ENCODE measurements around the gene PIK3CD. TPM values are rescaled to one million over a fixed set of nuclear protein-coding genes. Genes with fewer than 3 reads are reported as not detected.

The PIK3CD gene
- polyA plus RNA-seq, 1 donor from 2014 or later = 4.2 TPM

- Histone ChIP-seq H3K36me3 (ENCODE audit: insufficient read depth, low read length) (no peaks in the 10 kb centered on the region), H3K4me3 (ENCODE audit: low read length) (no peak overlapping the region), H3K9ac (ENCODE audit: low read length) (no peak overlapping the region), H3F3A (ENCODE audit: insufficient read depth, low read length, poor library complexity, severe bottlenecking) (no peaks in the 10 kb centered on the region), H2AFZ (ENCODE audit: low read depth, low read length) (no peak overlapping the region), H3K27me3 (ENCODE audit: insufficient read depth, low read depth, low read length) (no peaks in the 10 kb centered on the region), H3K9me2 (ENCODE audit: insufficient read depth, low read length) (no peaks in the 10 kb centered on the region), H3K4me2 (ENCODE audit: low read length) (no peak overlapping the region), H4K20me1 (ENCODE audit: insufficient read depth) (no peaks in the 10 kb centered on the region), H3K79me2 (replicated peaks; ENCODE audit: insufficient read depth, low read length) (no peaks in the 10 kb centered on the region), H3K27ac (ENCODE audit: low read length) (no peak overlapping the region), H3K9me3 (ENCODE audit: low read length) (no peaks in the 10 kb centered on the region)
- TF ChIP-seq SMC3 (conservative IDR thresholded peaks at IDR 0.05; ENCODE audit: poor library complexity) (no peak), RAD21 (conservative IDR thresholded peaks at IDR 0.05) (no peak), POLR2AphosphoS5 (IDR thresholded peaks at IDR 0.05) (no peak), EZH2 (IDR thresholded peaks at IDR 0.05; ENCODE audit: borderline replicate concordance, insufficient read depth, low read length, poor library complexity, severe bottlenecking) (no peak), CTCF (IDR thresholded peaks at IDR 0.05; ENCODE audit: poor library complexity, severe bottlenecking) (no peak), MXI1 (conservative IDR thresholded peaks at IDR 0.05; ENCODE audit: poor library complexity, severe bottlenecking) (no peak), TAF1 (IDR thresholded peaks at IDR 0.05; ENCODE audit: low read depth) (no peak), REST (IDR thresholded peaks at IDR 0.05; ENCODE audit: borderline replicate concordance) (no peak), EP300 (conservative IDR thresholded peaks at IDR 0.05; ENCODE audit: poor library complexity, severe bottlenecking) (no peak)
Measured at GRCh38 chr1:9749361-9749760, 97.8 kb downstream of the PIK3CD start.

- H3K36me3 ChIP-seq (ENCODE audit: insufficient read depth, low read length) = no peaks in the 10 kb centered on the region
Measured at GRCh38 chr1:9751971-9752370, 100.4 kb downstream of the PIK3CD start.

GRCh38 chr1:9753121-9753531, 101.6 kb downstream of the PIK3CD start:
- no peak for TF ChIP-seq TAF1 (IDR thresholded peaks at IDR 0.05; ENCODE audit: low read depth)
- TF ChIP-seq EZH2 (IDR thresholded peaks at IDR 0.05; ENCODE audit: borderline replicate concordance, insufficient read depth, low read length, poor library complexity, severe bottlenecking) = no peak
- TF ChIP-seq REST (IDR thresholded peaks at IDR 0.05; ENCODE audit: borderline replicate concordance) = no peak
- no peak for TF ChIP-seq EP300 (conservative IDR thresholded peaks at IDR 0.05; ENCODE audit: poor library complexity, severe bottlenecking)
- TF ChIP-seq MXI1 (conservative IDR thresholded peaks at IDR 0.05; ENCODE audit: poor library complexity, severe bottlenecking) = no peak
- no peak for TF ChIP-seq POLR2AphosphoS5 (IDR thresholded peaks at IDR 0.05)
- no peak for TF ChIP-seq SMC3 (conservative IDR thresholded peaks at IDR 0.05; ENCODE audit: poor library complexity)
- TF ChIP-seq RAD21 (conservative IDR thresholded peaks at IDR 0.05) = no peak
- TF ChIP-seq CTCF (IDR thresholded peaks at IDR 0.05; ENCODE audit: poor library complexity, severe bottlenecking) = no peak
- Histone ChIP-seq H3K4me3 (ENCODE audit: low read length) (no peak overlapping the region), H4K20me1 (ENCODE audit: insufficient read depth) (no peaks in the 10 kb centered on the region), H3K9me3 (ENCODE audit: low read length) (no peaks in the 10 kb centered on the region), H3K4me2 (ENCODE audit: low read length) (no peak overlapping the region), H2AFZ (ENCODE audit: low read depth, low read length) (no peak overlapping the region), H3K9ac (ENCODE audit: low read length) (no peak overlapping the region), H3K27me3 (ENCODE audit: insufficient read depth, low read depth, low read length) (no peaks in the 10 kb centered on the region), H3K36me3 (ENCODE audit: insufficient read depth, low read length) (no peaks in the 10 kb centered on the region), H3K27ac (ENCODE audit: low read length) (no peak overlapping the region), H3K9me2 (ENCODE audit: insufficient read depth, low read length) (no peaks in the 10 kb centered on the region), H3F3A (ENCODE audit: insufficient read depth, low read length, poor library complexity, severe bottlenecking) (no peaks in the 10 kb centered on the region), H3K79me2 (replicated peaks; ENCODE audit: insufficient read depth, low read length) (no peaks in the 10 kb centered on the region)

More at GRCh38 chr1:9751971-9752370, 100.4 kb downstream of the PIK3CD start:
- no peaks in the 10 kb centered on the region for H3K27me3 ChIP-seq (ENCODE audit: insufficient read depth, low read depth, low read length)
- no peak overlapping the region for H3K4me3 ChIP-seq (ENCODE audit: low read length)
- H3K4me2 ChIP-seq (ENCODE audit: low read length) = no peak overlapping the region
- no peaks in the 10 kb centered on the region for H3K79me2 ChIP-seq (replicated peaks; ENCODE audit: insufficient read depth, low read length)
- no peaks in the 10 kb centered on the region for H3K9me2 ChIP-seq (ENCODE audit: insufficient read depth, low read length)
- no peak overlapping the region for H3K27ac ChIP-seq (ENCODE audit: low read length)
- no peak overlapping the region for H2AFZ ChIP-seq (ENCODE audit: low read depth, low read length)
- no peaks in the 10 kb centered on the region for H3F3A ChIP-seq (ENCODE audit: insufficient read depth, low read length, poor library complexity, severe bottlenecking)
- H3K9me3 ChIP-seq (ENCODE audit: low read length) = no peaks in the 10 kb centered on the region
- H3K9ac ChIP-seq (ENCODE audit: low read length) = no peak overlapping the region
- H4K20me1 ChIP-seq (ENCODE audit: insufficient read depth) = no peaks in the 10 kb centered on the region
- TF ChIP-seq TAF1 (IDR thresholded peaks at IDR 0.05; ENCODE audit: low read depth) (no peak), RAD21 (conservative IDR thresholded peaks at IDR 0.05) (no peak)
